Endothelial cell of umbilical vein (primary cell): ENCODE data around the gene BRAT1. TPM values are rescaled to one million over a fixed set of nuclear protein-coding genes. Genes with fewer than 3 reads are reported as not detected.

ENCODE experiments used
- BruUV-seq: library from RNA; stranded (reverse); fragments of 400-500 nt; replicated peaks from 2 replicates; lab custom pipeline; 2021; lab: Mats Ljungman, UMichigan
- CTCF ChIA-PET: fragments of 300-600, 350-600 bp; sonication (Branson Sonifier 250); formaldehyde crosslinking; loops from one replicate; lab custom pipeline; 2021; ENCODE audit warnings: antibody characterized with exemption, inconsistent platforms; lab: Charles Lee
- POLR2A ChIA-PET: fragments of 300-600, 350-600 bp; sonication (Branson Sonifier 250); formaldehyde crosslinking; loops from one replicate; lab custom pipeline; 2021; ENCODE audit warnings: antibody characterized with exemption, inconsistent platforms; lab: Charles Lee
- DNase-seq: peaks from one replicate; pipeline ENCODE4 v3.0.0-alpha.2; 2011; ENCODE audit warnings: low read depth, low spot score
- FAIRE-seq: peaks from 2 replicates; lab custom pipeline; 2011; peaks lifted over from hg19 to GRCh38; lab: Jason Lieb, UNC
- H2AFZ ChIP-seq: 2 replicates; pipeline ENCODE4 v1.6.0; 2012; ENCODE audit warnings: low read depth, low read length, control low read depth, inconsistent platforms
- H3K27ac ChIP-seq: 2 replicates; pipeline ENCODE4 v1.5.1; 2011; ENCODE audit warnings: low read depth, mild to moderate bottlenecking, control low read depth, low read length, moderate library complexity; ENCODE audit not compliant: insufficient read depth
- H3K27me3 ChIP-seq, 2 experiments: 2 replicates each; pipeline versions ENCODE4 v1.6.0 to v1.6.1; 2011; ENCODE audit warnings: low read length in 2 of 2, mixed read lengths in 1 of 2; ENCODE audit not compliant: control insufficient read depth in 2 of 2, insufficient read depth in 2 of 2
- H3K36me3 ChIP-seq, 2 experiments: 2 replicates in 1 of 2; 3 replicates in 1 of 2; pipeline ENCODE4 v1.5.1; 2011; ENCODE audit warnings: low read length in 2 of 2, mild to moderate bottlenecking in 1 of 2, moderate library complexity in 1 of 2; ENCODE audit not compliant: control insufficient read depth in 2 of 2, insufficient read depth in 2 of 2; ENCODE audit errors: extremely low read depth in 1 of 2
- H3K4me1 ChIP-seq: 3 replicates; pipeline ENCODE4 v1.5.1; 2011; ENCODE audit warnings: mild to moderate bottlenecking, low read length; ENCODE audit not compliant: control insufficient read depth, insufficient read depth; ENCODE audit errors: extremely low read depth
- H3K4me2 ChIP-seq: 2 replicates; pipeline ENCODE4 v1.6.1; 2011; ENCODE audit warnings: low read length, control low read depth, mixed read lengths; ENCODE audit not compliant: insufficient read depth
- H3K4me3 ChIP-seq, 3 experiments: fragments of 200-600 bp in 1 of 3; sonication (generic), shearing (Covaris generic) in 1 of 3; replicated peaks in 1 of 3; 2 replicates each; pipeline ENCODE4 v1.5.1; 2011 to 2016; ENCODE audit warnings: control low read depth in 3 of 3, low read length in 3 of 3, mild to moderate bottlenecking in 2 of 3, inconsistent platforms in 1 of 3, low read depth in 1 of 3, moderate library complexity in 1 of 3; ENCODE audit not compliant: insufficient read depth in 1 of 3
- H3K79me2 ChIP-seq: 2 replicates; pipeline ENCODE4 v1.6.0; 2012; ENCODE audit warnings: low read length, inconsistent platforms; ENCODE audit not compliant: control insufficient read depth, insufficient read depth
- H3K9ac ChIP-seq: replicated peaks from 2 replicates; pipeline ENCODE3; 2011; ENCODE audit warnings: low read length, control low read depth; ENCODE audit not compliant: insufficient read depth; ENCODE audit errors: extremely low read depth
- H3K9me1 ChIP-seq: replicated peaks from 3 replicates; pipeline ENCODE4 v1.6.0; 2011; ENCODE audit warnings: mild to moderate bottlenecking, low read length; ENCODE audit not compliant: control insufficient read depth, insufficient read depth; ENCODE audit errors: extremely low read depth
- H3K9me3 ChIP-seq: replicated peaks from 2 replicates; pipeline ENCODE4 v1.5.1; 2012; ENCODE audit warnings: low read length, inconsistent platforms; ENCODE audit not compliant: control insufficient read depth, insufficient read depth
- H4K20me1 ChIP-seq: replicated peaks from 2 replicates; pipeline ENCODE3; 2011; ENCODE audit warnings: mild to moderate bottlenecking, low read length; ENCODE audit not compliant: control insufficient read depth, insufficient read depth; ENCODE audit errors: extremely low read depth
- CTCF ChIP-seq, 2 donors: IDR thresholded peaks; 1 replicate in 1 of 2; 2 replicates in 1 of 2; pipeline ENCODE4 v1.5.1; 2011; ENCODE audit warnings: low read length in 2 of 2, mild to moderate bottlenecking in 2 of 2, moderate library complexity in 2 of 2, control low read depth in 1 of 2, inconsistent platforms in 1 of 2, low read depth in 1 of 2; ENCODE audit not compliant: insufficient read depth in 1 of 2; ENCODE audit errors: extremely low read depth in 1 of 2
- EZH2 ChIP-seq: IDR thresholded peaks from 2 replicates; pipeline ENCODE4 v1.6.1; 2012; ENCODE audit warnings: borderline replicate concordance, low read depth, mild to moderate bottlenecking, moderate library complexity, low read length, inconsistent platforms; ENCODE audit not compliant: severe bottlenecking
- FOS ChIP-seq: IDR thresholded peaks from 2 replicates; pipeline ENCODE4 v1.6.1; 2011; ENCODE audit warnings: mild to moderate bottlenecking, low read length, moderate library complexity, borderline replicate concordance; ENCODE audit not compliant: insufficient read depth
- GATA2 ChIP-seq: IDR thresholded peaks from 2 replicates; pipeline ENCODE4 v1.7.0; 2011; ENCODE audit warnings: low read depth, mild to moderate bottlenecking, moderate library complexity, mixed read lengths, low read length; ENCODE audit not compliant: insufficient read length, insufficient read depth
- JUN ChIP-seq: IDR thresholded peaks from 2 replicates; pipeline ENCODE4 v1.6.1; 2011; ENCODE audit warnings: borderline replicate concordance, low read depth; ENCODE audit not compliant: insufficient read length, insufficient read depth
- MAX ChIP-seq: IDR thresholded peaks from 2 replicates; pipeline ENCODE4 v1.6.1; 2011; ENCODE audit not compliant: insufficient read depth, insufficient read length
- MYC ChIP-seq: IDR thresholded peaks from one replicate; pipeline ENCODE4 v1.6.1; 2011; ENCODE audit warnings: mild to moderate bottlenecking, low read depth, low read length
- POLR2A ChIP-seq: IDR thresholded peaks from 2 replicates; pipeline ENCODE4 v1.6.1; 2012; ENCODE audit warnings: low read depth, mild to moderate bottlenecking, control low read depth, low read length
- POLR2AphosphoS5 ChIP-seq: IDR thresholded peaks from 2 replicates; pipeline ENCODE4 v1.6.1; 2012; ENCODE audit warnings: low read depth, mild to moderate bottlenecking, control low read depth, low read length, moderate library complexity; ENCODE audit not compliant: insufficient read depth
- dilution Hi-C: fragments of 300-500 bp; cut with MboI; formaldehyde crosslinking; loops from one replicate; pipeline ENCODE4 v1.15.0; 2019; ENCODE audit warnings: low sequenced_read_pairs; ENCODE audit not compliant: extremely low pct_ligation_motif_present
- intact Hi-C: fragments of 100-400 bp; cut with micrococcal nuclease; formaldehyde crosslinking; loops from one replicate; pipeline ENCODE4 v1.10.0; 2022
- polyA plus RNA-seq, 4 experiments: library from polyadenylated mRNA; depleted of rRNA in 3 of 4; stranded (reverse) in 3 of 4; unstranded in 1 of 4; fragments of >200 nt; gene quantifications; 2 replicates each; pipeline versions ENCODE4 v1.2.1 to v1.2.3, GENCODE V29; 2011 to 2012; ENCODE audit warnings: missing spikeins in 1 of 4
- total RNA-seq: library from RNA; stranded (reverse); gene quantifications from 2 replicates; pipeline ENCODE4 v1.2.3, GENCODE V29; 2021

Gene BRAT1
- total and polyA plus RNA-seq, 2 donors (not counting 3 experiments of a cell fraction or from before 2014, with no cell fraction given): 31.1 to 31.6 TPM

GRCh38 chr7:2515424-2516193 lies 39.7 kb downstream of the BRAT1 start:
- BruUV-seq: no TSS peak
- intact Hi-C loops: no loop called here
- no peak for FAIRE-seq
- peaks cover 25% of the 10 kb centered on the region for H3K4me1 ChIP-seq
- no peak overlapping the region for H3K9ac ChIP-seq
- DNase-seq: no peak
- TF ChIP-seq CTCF (IDR thresholded peaks at IDR 0.05; ENCODE audit: extremely low read depth in 1 of 2, insufficient read depth in 1 of 2, low read depth in 1 of 2, low read length in 2 of 2): no peak
- no peak for TF ChIP-seq EZH2
- TF ChIP-seq GATA2: no peak
- no peak for TF ChIP-seq FOS
- no peak for TF ChIP-seq JUN
- no peak for TF ChIP-seq POLR2A
- no peak for TF ChIP-seq MYC
- TF ChIP-seq POLR2AphosphoS5: no peak
- TF ChIP-seq MAX: no peak
- no peak overlapping the region for H3K27ac ChIP-seq
- H3K9me1 ChIP-seq: no peaks in the 10 kb centered on the region
- no peak overlapping the region for H2AFZ ChIP-seq
- POLR2A ChIA-PET: no interaction called here
- H3K27me3 ChIP-seq: no peaks in the 10 kb centered on the region
- H3K9me3 ChIP-seq: no peaks in the 10 kb centered on the region
- H3K4me3 ChIP-seq: no peak overlapping the region
- H4K20me1 ChIP-seq: no peaks in the 10 kb centered on the region
- no peak overlapping the region for H3K4me2 ChIP-seq
- CTCF ChIA-PET: no interaction called here
- no peaks in the 10 kb centered on the region for H3K79me2 ChIP-seq
- dilution Hi-C loops: no loop called here
- no peaks in the 10 kb centered on the region for H3K36me3 ChIP-seq
